Posterior vena cava (tissue), 2 donors: ENCODE results near the gene CCDC57. TPM values are rescaled to one million over a fixed set of nuclear protein-coding genes. Genes with fewer than 3 reads are reported as not detected.
"Not testable (repeated sequence)": the region's sequence is repeated elsewhere in the genome, so short reads cannot be mapped to it uniquely, and the experiment has no call there.

Experiments used
- DNase-seq: peaks from one replicate; pipeline ENCODE4 v3.0.0-alpha.2; 2020; ENCODE audit warnings: low spot score
- intact Hi-C, 2 donors: fragments of 100-400 bp; cut with DNase I; formaldehyde crosslinking; loops; one replicate each; pipeline versions ENCODE4 v1.14.1 to v1.14.2; 2022 to 2023
- total RNA-seq, 2 donors: library from RNA; stranded (reverse); fragmentation: NEBNext Ultra II Directional; extraction: Animal tissue kit (Norgen Biotek cat#: 25700); gene quantifications; one replicate each; pipeline ENCODE4 v1.2.1, GENCODE V29; 2021
- donor health status: DM: yes; HTN: yes; CAD: no.
- donor health status: DM: yes; HTN: yes; CAD: no.

CCDC57 gene
- total RNA-seq, 2 donors from 2014 or later = 20.3 to 28.5 TPM

- intact Hi-C loops = no loop called here
- no peak for DNase-seq
These were observed 24.4 kb downstream of the CCDC57 start for GRCh38 chr17:82188001-82188961.

- DNase-seq = no peak
- intact Hi-C loops = no loop called here
These were observed 25.1 kb downstream of the CCDC57 start for GRCh38 chr17:82187500-82187899.

- intact Hi-C loops = no loop called here
- DNase-seq = no peak
These were observed 26.4 kb downstream of the CCDC57 start for GRCh38 chr17:82186221-82186620.

GRCh38 chr17:82184761-82185160, 27.9 kb downstream of the CCDC57 start:
- intact Hi-C loops = no loop called here
- DNase-seq = no peak

- DNase-seq = no peak
- intact Hi-C loops = no loop called here
These were observed 31.7 kb downstream of the CCDC57 start for GRCh38 chr17:82180776-82181528.

- intact Hi-C loops = no loop called here
- no peak for DNase-seq
These were observed 32.6 kb downstream of the CCDC57 start for GRCh38 chr17:82179946-82180475.

GRCh38 chr17:82179412-82179811, 33.2 kb downstream of the CCDC57 start:
- intact Hi-C loops = no loop called here
- DNase-seq = no peak

GRCh38 chr17:82178499-82179261, 34.0 kb downstream of the CCDC57 start:
- DNase-seq = no peak

GRCh38 chr17:82177761-82178498, 34.7 kb downstream of the CCDC57 start:
- intact Hi-C loops = no loop called here
- no peak for DNase-seq

More at GRCh38 chr17:82178499-82179261, 34.0 kb downstream of the CCDC57 start:
- intact Hi-C loops = no loop called here

GRCh38 chr17:82177276-82177675, 35.4 kb downstream of the CCDC57 start:
- no peak for DNase-seq
- intact Hi-C loops = no loop called here

- DNase-seq = no peak
- intact Hi-C loops = no loop called here
These were observed 36.7 kb downstream of the CCDC57 start for GRCh38 chr17:82175951-82176350.

- intact Hi-C loops = no loop called here
- no peak for DNase-seq
These were observed 37.4 kb downstream of the CCDC57 start for GRCh38 chr17:82175201-82175600.

GRCh38 chr17:82174042-82174857, 38.4 kb downstream of the CCDC57 start:
- intact Hi-C loops, DNase-seq: not testable (repeated sequence)

GRCh38 chr17:82173351-82174041, 39.1 kb downstream of the CCDC57 start:
- intact Hi-C loops = no loop called here

GRCh38 chr17:82172486-82173160, 40.0 kb downstream of the CCDC57 start:
- intact Hi-C loops = no loop called here

More at GRCh38 chr17:82173351-82174041, 39.1 kb downstream of the CCDC57 start:
- DNase-seq = no peak

GRCh38 chr17:82171750-82172375, 40.8 kb downstream of the CCDC57 start:
- no peak for DNase-seq
- intact Hi-C loops = no loop called here

More at GRCh38 chr17:82172486-82173160, 40.0 kb downstream of the CCDC57 start:
- DNase-seq = no peak
